Astrocyte of the spinal cord (primary cell): Measurements from ENCODE around the gene ZNF502.
"Not testable (repeated sequence)": the region's sequence is repeated elsewhere in the genome, so short reads cannot be mapped to it uniquely, and the experiment has no call there.

ENCODE experiments used
- DNase-seq: peaks from one replicate; pipeline ENCODE4 v3.0.0; 2011; ENCODE audit warnings: low read depth, low spot score
- H3K4me3 ChIP-seq: 2 replicates; pipeline ENCODE4 v1.5.1; 2011; ENCODE audit warnings: low read depth, mild to moderate bottlenecking, low read length, moderate library complexity
- CTCF ChIP-seq: IDR thresholded peaks from 2 replicates; pipeline ENCODE4 v1.5.1; 2012; ENCODE audit warnings: low read depth, mild to moderate bottlenecking, low read length, inconsistent platforms
- in situ Hi-C: cut with HindIII; loops from 2 replicates; pipeline ENCODE4 v1.10.0; 2017; ENCODE audit warnings: low sequenced_read_pairs

ZNF502 gene

DNA sequence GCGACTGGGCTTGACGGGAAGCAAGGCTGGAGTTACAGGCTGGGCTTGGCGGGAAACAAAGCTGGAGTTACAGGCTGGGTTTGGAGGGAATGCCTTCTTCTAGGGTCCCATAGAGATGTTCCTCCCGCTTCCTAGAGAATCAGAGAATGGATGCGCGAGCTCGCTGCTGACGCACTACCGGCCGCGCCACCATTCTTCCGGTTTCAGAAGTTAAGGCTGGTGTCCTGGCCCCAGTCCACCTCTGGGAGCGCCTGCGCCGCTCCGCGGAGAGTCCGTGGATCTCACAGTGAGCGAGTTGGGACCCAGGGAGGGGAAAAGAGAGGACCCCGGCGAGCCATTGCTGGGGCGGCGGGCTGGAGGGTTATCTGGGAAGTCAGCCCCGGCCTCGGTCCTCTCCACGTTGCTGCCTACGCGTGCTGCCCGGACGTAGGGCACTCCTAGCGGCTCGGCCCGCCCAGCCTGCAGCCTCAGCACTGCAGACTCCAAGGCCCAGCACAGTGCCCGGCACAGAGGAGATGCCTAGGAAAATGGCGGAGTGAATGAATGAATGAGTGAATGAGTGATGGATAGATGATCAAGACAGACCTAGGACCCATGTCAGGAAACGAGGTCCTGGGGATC is at the start of gene ZNF502:
TSS of gene ZNF502 (plus strand) at position 206 of the 621 bp plus-strand sequence. CDS start 7,602 bp downstream, outside the sequence.
- DNase-seq, result peak; percentile 92
- TF ChIP-seq CTCF, result peak; percentile 31
- in situ Hi-C loops, result no loop called here
- H3K4me3 ChIP-seq, result peak within 1 kb of the TSS; percentile 95

GRCh38 chr3:44665173-44665572 is 47.3 kb upstream of the ZNF502 start:
- H3K4me3 ChIP-seq, result no peak overlapping the region
- no peak for TF ChIP-seq CTCF
- DNase-seq, result no peak
- in situ Hi-C loops, result no loop called here

- in situ Hi-C loops, result no loop called here
- DNase-seq, result no peak
- TF ChIP-seq CTCF, result no peak
- no peak overlapping the region for H3K4me3 ChIP-seq
Measured at GRCh38 chr3:44666346-44666745, 46.1 kb upstream of the ZNF502 start.

DNA sequence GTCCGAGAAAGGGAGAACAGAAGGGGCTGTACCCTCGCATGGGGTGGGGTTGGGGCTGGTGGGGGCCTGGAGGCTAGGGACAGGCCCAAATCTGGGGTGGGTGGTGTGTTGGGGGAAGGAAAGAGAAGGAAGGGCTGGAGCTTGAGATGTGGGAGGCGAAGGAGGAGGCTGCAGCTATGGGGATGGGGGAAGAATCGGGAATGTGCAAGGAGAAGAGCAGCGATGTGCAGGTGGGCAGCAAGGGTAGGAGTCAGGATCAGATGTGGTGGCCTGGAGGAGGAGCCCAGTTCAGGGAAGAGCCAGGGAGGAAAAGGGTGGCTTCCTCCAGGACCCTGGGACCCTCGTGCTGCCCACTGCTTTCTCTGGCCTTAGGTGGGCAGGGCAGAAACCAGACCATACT is 42.7 kb upstream of the ZNF502 start:
- DNase-seq, result no peak
- no peak for TF ChIP-seq CTCF
- in situ Hi-C loops, result no loop called here
- no peak overlapping the region for H3K4me3 ChIP-seq

- in situ Hi-C loops, DNase-seq, H3K4me3 ChIP-seq: not testable (repeated sequence)
Measured at GRCh38 chr3:44673466-44673865, 39.0 kb upstream of the ZNF502 start.

- TF ChIP-seq CTCF, result no peak
- H3K4me3 ChIP-seq, result no peak overlapping the region
- DNase-seq, result no peak
- in situ Hi-C loops, result no loop called here
Measured at GRCh38 chr3:44674211-44674610, 38.2 kb upstream of the ZNF502 start.

GRCh38 chr3:44678480-44679116 is 33.9 kb upstream of the ZNF502 start:
- in situ Hi-C loops, result no loop called here
- DNase-seq, result no peak
- no peak overlapping the region for H3K4me3 ChIP-seq
- no peak for TF ChIP-seq CTCF
